B cell (primary cell): ENCODE results near the gene ALKBH3. TPM values are rescaled to one million over a fixed set of nuclear protein-coding genes. Genes with fewer than 3 reads are reported as not detected.

ENCODE experiments used
- ATAC-seq: fragments of 200-7000 bp; cut with Tn5 transposase; one replicate; pipeline ENCODE4 v1.10.0; 2021; ENCODE audit warnings: low read depth, mild to moderate bottlenecking, moderate number of reproducible peaks, moderate library complexity
- CTCF ChIA-PET: fragments of 350-600 bp; sonication (Branson Sonifier 250); formaldehyde crosslinking; loops from one replicate; lab custom pipeline; 2021; ENCODE audit warnings: antibody characterized with exemption, inconsistent platforms; lab: Charles Lee
- POLR2A ChIA-PET: fragments of 350-600 bp; sonication (Branson Sonifier 250); formaldehyde crosslinking; loops from one replicate; lab custom pipeline; 2021; ENCODE audit warnings: antibody characterized with exemption; lab: Charles Lee
- DNase-seq: peaks from one replicate; pipeline ENCODE4 v3.0.0; 2013
- H2AFZ ChIP-seq: 2 replicates; pipeline ENCODE4 v1.6.1; 2012; ENCODE audit warnings: mild to moderate bottlenecking, low read depth, low read length; ENCODE audit not compliant: insufficient read depth, poor library complexity, severe bottlenecking
- H3K27ac ChIP-seq, 2 donors: 1 replicate in 1 of 2; 2 replicates in 1 of 2; pipeline ENCODE4 v1.5.1; 2012 to 2013; ENCODE audit warnings: low read length in 2 of 2, mild to moderate bottlenecking in 2 of 2, moderate library complexity in 1 of 2
- H3K27me3 ChIP-seq, 4 experiments: fragments of 200-600 bp in 1 of 4; sonication (generic) in 1 of 4; replicated peaks in 1 of 4; 1 replicate in 2 of 4; 2 replicates in 2 of 4; pipeline versions ENCODE4 v1.6.1 to v1.7.0; 2013 to 2016; ENCODE audit warnings: low read length in 3 of 4, mild to moderate bottlenecking in 2 of 4, mixed read lengths in 1 of 4, moderate library complexity in 1 of 4; ENCODE audit not compliant: insufficient read depth in 4 of 4, control insufficient read depth in 3 of 4; ENCODE audit errors: control extremely low read depth in 1 of 4
- H3K36me3 ChIP-seq, 2 experiments: replicated peaks in 1 of 2; 1 replicate in 1 of 2; 2 replicates in 1 of 2; pipeline versions ENCODE4 v1.6.1 to v1.7.1; 2013; ENCODE audit warnings: low read length in 1 of 2; ENCODE audit not compliant: insufficient read depth in 2 of 2, control insufficient read depth in 1 of 2; ENCODE audit errors: control extremely low read depth in 1 of 2, extremely low read depth in 1 of 2
- H3K4me1 ChIP-seq, 2 donors: fragments of 200-600 bp in 1 of 2; sonication (generic) in 1 of 2; 1 replicate in 1 of 2; 2 replicates in 1 of 2; pipeline versions ENCODE4 v1.5.1 to v1.6.1; 2013 to 2017; ENCODE audit warnings: low read length in 2 of 2; ENCODE audit not compliant: control insufficient read depth in 2 of 2, insufficient read depth in 2 of 2
- H3K4me2 ChIP-seq: replicated peaks from 2 replicates; pipeline ENCODE3; 2012; ENCODE audit warnings: mild to moderate bottlenecking, low read depth, low read length; ENCODE audit not compliant: poor library complexity, severe bottlenecking
- H3K4me3 ChIP-seq, 5 experiments: fragments of 200-600 bp in 1 of 5; sonication (generic) in 1 of 5; 1 replicate in 3 of 5; 2 replicates in 2 of 5; pipeline versions ENCODE4 v1.5.1 to v1.7.0; 2011 to 2016; ENCODE audit warnings: low read length in 4 of 5, mild to moderate bottlenecking in 4 of 5, low read depth in 2 of 5, control low read depth in 1 of 5, moderate library complexity in 1 of 5; ENCODE audit not compliant: insufficient read depth in 1 of 5; ENCODE audit errors: control extremely low read depth in 1 of 5, extremely low read depth in 1 of 5
- H3K79me2 ChIP-seq: fragments of 200-600 bp; sonication (generic); one replicate; pipeline ENCODE4 v1.6.0; 2016; ENCODE audit warnings: low read length; ENCODE audit not compliant: control insufficient read depth, insufficient read depth
- H3K9ac ChIP-seq: fragments of 200-600 bp; sonication (generic); 2 replicates; pipeline ENCODE4 v1.6.1; 2017; ENCODE audit warnings: mild to moderate bottlenecking, low read length, moderate library complexity
- H3K9me3 ChIP-seq, 3 donors: one replicate each; pipeline versions ENCODE4 v1.6.1 to v1.7.1; 2013; ENCODE audit warnings: low read length in 2 of 3; ENCODE audit not compliant: control insufficient read depth in 2 of 3, insufficient read depth in 1 of 3; ENCODE audit errors: control extremely low read depth in 1 of 3
- H4K20me1 ChIP-seq: 2 replicates; pipeline ENCODE4 v1.6.0; 2012; ENCODE audit warnings: mild to moderate bottlenecking, low read length; ENCODE audit not compliant: insufficient read depth, control insufficient read depth, poor library complexity, severe bottlenecking
- H3K27ac Mint-ChIP-seq: one replicate; pipeline ENCODE4 v1.8.0; 2021; ENCODE audit warnings: mixed read lengths
- H3K27me3 Mint-ChIP-seq: one replicate; pipeline ENCODE4 v1.8.0; 2021; ENCODE audit warnings: mixed read lengths
- H3K4me1 Mint-ChIP-seq: one replicate; pipeline ENCODE4 v1.8.0; 2021; ENCODE audit warnings: mixed read lengths
- H3K4me3 Mint-ChIP-seq: one replicate; pipeline ENCODE4 v1.8.0; 2021; ENCODE audit warnings: mixed read lengths
- H3K9me3 Mint-ChIP-seq: one replicate; pipeline ENCODE4 v1.8.0; 2022; ENCODE audit warnings: mixed read lengths; ENCODE audit not compliant: insufficient read depth
- EZH2 ChIP-seq: IDR thresholded peaks from 2 replicates; pipeline ENCODE4 v1.6.1; 2012; ENCODE audit warnings: borderline replicate concordance, low read depth, mild to moderate bottlenecking, moderate library complexity, low read length; ENCODE audit not compliant: insufficient read depth, poor library complexity, severe bottlenecking
- WGBS: methylation state at CpG from one replicate; pipeline ENCODE4 v1.1.5; 2013; ENCODE audit warnings: missing lambda C conversion rate; ENCODE audit not compliant: insufficient coverage; 5-methylcytosine and 5-hydroxymethylcytosine counted together
- intact Hi-C: fragments of 100-400 bp; cut with micrococcal nuclease; formaldehyde crosslinking; loops from one replicate; pipeline ENCODE4 v1.10.0; 2022
- polyA plus RNA-seq: library from polyadenylated mRNA; depleted of rRNA; stranded (reverse); fragments of >200 nt; gene quantifications from 2 replicates; pipeline ENCODE4 v1.2.3, GENCODE V29; 2012
- total RNA-seq, 2 donors: library from RNA; stranded (reverse); fragments of 120-200 nt in 1 of 2; gene quantifications; 1 replicate in 1 of 2; 2 replicates in 1 of 2; pipeline versions ENCODE4 v1.2.3 to v1.2.4, GENCODE V29; 2013 to 2022
- TF ChIP-seq, protein P1 (sequence below): fragments of 200-600 bp; IDR thresholded peaks from one replicate; pipeline ENCODE4 v1.8.0; 2022; ENCODE audit warnings: antibody characterized with exemption, mild to moderate bottlenecking

ALKBH3 gene
- total and polyA plus RNA-seq, 2 donors (not counting 1 experiment from before 2014, with no cell fraction given): 22.3 to 26.7 TPM

DNA sequence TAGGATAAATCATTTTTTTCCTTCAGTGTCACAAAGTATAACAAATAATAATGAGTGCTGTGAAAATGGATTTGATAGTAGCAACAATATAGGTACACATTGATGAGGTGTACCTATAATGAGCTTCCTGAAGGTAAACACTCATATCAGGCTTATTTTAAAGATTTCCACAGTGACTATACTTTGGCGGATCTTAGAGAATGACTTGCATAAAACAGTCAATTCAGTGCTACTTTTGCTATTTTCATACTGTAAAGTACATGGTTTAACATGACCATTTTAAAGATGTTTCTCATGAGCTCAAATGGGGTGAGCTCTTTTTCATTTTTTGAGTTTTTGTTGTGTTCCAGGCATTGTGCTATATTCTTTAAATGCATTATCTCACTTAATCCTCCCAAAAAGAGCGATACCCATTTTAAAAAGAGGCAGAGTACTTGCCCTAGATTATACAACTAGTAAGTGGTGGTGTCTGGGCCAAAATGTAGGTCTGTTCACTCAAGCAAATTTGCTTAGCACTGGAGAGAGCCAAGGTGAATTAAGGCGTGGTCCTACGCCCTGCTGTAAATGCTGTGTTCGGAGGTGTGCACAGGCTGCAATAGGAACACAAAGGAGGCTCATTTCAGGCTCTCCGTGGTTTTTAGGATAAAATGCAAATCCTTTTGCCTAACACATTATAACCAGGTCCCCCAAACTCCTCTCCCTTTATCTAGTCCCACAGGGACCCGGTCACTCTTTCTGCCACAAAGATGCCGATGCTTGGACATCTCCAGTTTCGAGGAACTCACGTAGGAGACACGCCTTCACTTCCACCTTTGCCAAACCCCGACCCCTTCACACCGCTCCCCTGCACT lies 617 bp upstream of the ALKBH3 start:
- ChIA-PET POLR2A (interaction anchor here (0.6 kb wide), 1 partner anchor 701 kb away, joined by 3 read pairs; no protein-coding TSS in a partner anchor), CTCF (interaction anchor here (1.0 kb wide), 1 partner anchor 10 kb away, joined by 3 read pairs; no protein-coding TSS in a partner anchor)
- 42% methylated on average over 11 of the region's 13 CpGs for WGBS
- H3K27me3 Mint-ChIP-seq: peaks cover 32% of the 10 kb centered on the region
- intact Hi-C loops: loop anchor here (1.0 to 5.0 kb wide), 3 partner anchors 200 to 568 kb away; partner anchors contain the start of genes API5, HSD17B12 and TTC17
- Histone ChIP-seq H3K9ac (peak overlapping the region; percentile 94), H2AFZ (peak overlapping the region; percentile 100), H3K27me3 (peaks cover 0 to 28% (median 10%) of the 10 kb centered on the region in 4 experiments), H4K20me1 (no peaks in the 10 kb centered on the region), H3K36me3 (peaks cover 0 to 21% of the 10 kb centered on the region in 2 experiments), H3K4me3 (peak overlapping the region; percentile 54 to 96 (median 82)), H3K4me2 (peak overlapping the region; percentile 89), H3K4me1 (peaks cover 14 to 15% of the 10 kb centered on the region in 2 donors), H3K79me2 (peaks cover 11% of the 10 kb centered on the region), H3K27ac (peak overlapping the region in 1 of 2 donors; percentile 62), H3K9me3 (peaks cover 0 to 5% (median 4%) of the 10 kb centered on the region in 3 donors)
- H3K27ac Mint-ChIP-seq: peak overlapping the region; percentile 82
- peak overlapping the region; percentile 95 for H3K4me3 Mint-ChIP-seq
- TF ChIP-seq, protein P1, sequence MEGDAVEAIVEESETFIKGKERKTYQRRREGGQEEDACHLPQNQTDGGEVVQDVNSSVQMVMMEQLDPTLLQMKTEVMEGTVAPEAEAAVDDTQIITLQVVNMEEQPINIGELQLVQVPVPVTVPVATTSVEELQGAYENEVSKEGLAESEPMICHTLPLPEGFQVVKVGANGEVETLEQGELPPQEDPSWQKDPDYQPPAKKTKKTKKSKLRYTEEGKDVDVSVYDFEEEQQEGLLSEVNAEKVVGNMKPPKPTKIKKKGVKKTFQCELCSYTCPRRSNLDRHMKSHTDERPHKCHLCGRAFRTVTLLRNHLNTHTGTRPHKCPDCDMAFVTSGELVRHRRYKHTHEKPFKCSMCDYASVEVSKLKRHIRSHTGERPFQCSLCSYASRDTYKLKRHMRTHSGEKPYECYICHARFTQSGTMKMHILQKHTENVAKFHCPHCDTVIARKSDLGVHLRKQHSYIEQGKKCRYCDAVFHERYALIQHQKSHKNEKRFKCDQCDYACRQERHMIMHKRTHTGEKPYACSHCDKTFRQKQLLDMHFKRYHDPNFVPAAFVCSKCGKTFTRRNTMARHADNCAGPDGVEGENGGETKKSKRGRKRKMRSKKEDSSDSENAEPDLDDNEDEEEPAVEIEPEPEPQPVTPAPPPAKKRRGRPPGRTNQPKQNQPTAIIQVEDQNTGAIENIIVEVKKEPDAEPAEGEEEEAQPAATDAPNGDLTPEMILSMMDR: no peak
- no peak for TF ChIP-seq EZH2
- no peak for DNase-seq
- peaks cover 5% of the 10 kb centered on the region for H3K9me3 Mint-ChIP-seq
- peaks cover 19% of the 10 kb centered on the region for H3K4me1 Mint-ChIP-seq
- no peak for ATAC-seq

DNA sequence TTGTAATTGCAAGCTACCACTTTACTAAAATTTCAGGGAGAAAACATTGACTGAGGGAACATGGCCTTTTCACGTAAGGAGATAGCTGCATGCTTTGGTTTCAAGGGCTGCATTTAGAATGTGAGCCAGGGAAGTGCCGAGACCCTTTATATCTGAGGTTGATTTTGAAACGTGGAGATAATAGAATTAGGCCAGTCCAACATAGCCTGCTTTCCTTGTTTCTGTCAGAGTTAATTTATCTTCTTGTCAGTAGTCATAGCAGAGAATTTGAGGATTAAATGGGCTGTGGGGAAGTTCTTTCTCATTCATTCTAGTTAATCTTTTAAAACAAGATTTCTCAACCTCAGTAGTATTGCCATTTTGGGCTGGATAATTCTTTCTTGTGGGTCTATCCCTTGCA lies 12.2 kb downstream of the ALKBH3 start:
- intact Hi-C loops: no loop called here
- H3K9me3 Mint-ChIP-seq: no peaks in the 10 kb centered on the region
- H3K4me2 ChIP-seq: no peak overlapping the region
- no peak for ATAC-seq
- H3K9ac ChIP-seq: no peak overlapping the region
- no peak overlapping the region for H2AFZ ChIP-seq
- peaks cover 9 to 55% of the 10 kb centered on the region in 2 experiments for H3K36me3 ChIP-seq
- 60% methylated on average over 1 of the region's 3 CpGs for WGBS
- H3K4me3 Mint-ChIP-seq: no peak overlapping the region
- no peaks in the 10 kb centered on the region for H3K4me1 ChIP-seq
- H3K79me2 ChIP-seq: no peaks in the 10 kb centered on the region
- H3K4me1 Mint-ChIP-seq: no peaks in the 10 kb centered on the region
- no peaks in the 10 kb centered on the region for H3K9me3 ChIP-seq
- no peak for TF ChIP-seq EZH2
- TF ChIP-seq, protein P1: no peak
- no peaks in the 10 kb centered on the region for H3K27me3 ChIP-seq
- POLR2A ChIA-PET: no interaction called here
- no peak for DNase-seq
- no peaks in the 10 kb centered on the region for H3K27me3 Mint-ChIP-seq
- no peak overlapping the region for H3K4me3 ChIP-seq
- CTCF ChIA-PET: no interaction called here
- H3K27ac ChIP-seq: no peak overlapping the region
- no peaks in the 10 kb centered on the region for H4K20me1 ChIP-seq
- H3K27ac Mint-ChIP-seq: no peak overlapping the region
